Measurements from ENCODE around the gene SSC4D.

GRCh38 chr7:76357475-76358010 is 52.0 kb downstream of the SSC4D start:
- TF ChIP-seq, protein P1, sequence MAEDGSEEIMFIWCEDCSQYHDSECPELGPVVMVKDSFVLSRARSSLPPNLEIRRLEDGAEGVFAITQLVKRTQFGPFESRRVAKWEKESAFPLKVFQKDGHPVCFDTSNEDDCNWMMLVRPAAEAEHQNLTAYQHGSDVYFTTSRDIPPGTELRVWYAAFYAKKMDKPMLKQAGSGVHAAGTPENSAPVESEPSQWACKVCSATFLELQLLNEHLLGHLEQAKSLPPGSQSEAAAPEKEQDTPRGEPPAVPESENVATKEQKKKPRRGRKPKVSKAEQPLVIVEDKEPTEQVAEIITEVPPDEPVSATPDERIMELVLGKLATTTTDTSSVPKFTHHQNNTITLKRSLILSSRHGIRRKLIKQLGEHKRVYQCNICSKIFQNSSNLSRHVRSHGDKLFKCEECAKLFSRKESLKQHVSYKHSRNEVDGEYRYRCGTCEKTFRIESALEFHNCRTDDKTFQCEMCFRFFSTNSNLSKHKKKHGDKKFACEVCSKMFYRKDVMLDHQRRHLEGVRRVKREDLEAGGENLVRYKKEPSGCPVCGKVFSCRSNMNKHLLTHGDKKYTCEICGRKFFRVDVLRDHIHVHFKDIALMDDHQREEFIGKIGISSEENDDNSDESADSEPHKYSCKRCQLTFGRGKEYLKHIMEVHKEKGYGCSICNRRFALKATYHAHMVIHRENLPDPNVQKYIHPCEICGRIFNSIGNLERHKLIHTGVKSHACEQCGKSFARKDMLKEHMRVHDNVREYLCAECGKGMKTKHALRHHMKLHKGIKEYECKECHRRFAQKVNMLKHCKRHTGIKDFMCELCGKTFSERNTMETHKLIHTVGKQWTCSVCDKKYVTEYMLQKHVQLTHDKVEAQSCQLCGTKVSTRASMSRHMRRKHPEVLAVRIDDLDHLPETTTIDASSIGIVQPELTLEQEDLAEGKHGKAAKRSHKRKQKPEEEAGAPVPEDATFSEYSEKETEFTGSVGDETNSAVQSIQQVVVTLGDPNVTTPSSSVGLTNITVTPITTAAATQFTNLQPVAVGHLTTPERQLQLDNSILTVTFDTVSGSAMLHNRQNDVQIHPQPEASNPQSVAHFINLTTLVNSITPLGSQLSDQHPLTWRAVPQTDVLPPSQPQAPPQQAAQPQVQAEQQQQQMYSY (CRISPR knock-in tag; IDR thresholded peaks at IDR 0.05): no peak
- no peak for TF ChIP-seq E2F4 (CRISPR knock-in tag; IDR thresholded peaks at IDR 0.05; ENCODE audit: borderline replicate concordance, low read depth)
- TF ChIP-seq CTCF (IDR thresholded peaks at IDR 0.05): no peak
- TF ChIP-seq ZNF423 (CRISPR knock-in tag; IDR thresholded peaks at IDR 0.05): no peak
- no peak for TF ChIP-seq MLX (CRISPR knock-in tag; IDR thresholded peaks at IDR 0.05)
- no peak for TF ChIP-seq JUN (CRISPR knock-in tag; IDR thresholded peaks at IDR 0.05)
- TF ChIP-seq SP1 (CRISPR knock-in tag; conservative IDR thresholded peaks at IDR 0.05): no peak
- no peak for TF ChIP-seq E2F1 (CRISPR knock-in tag; IDR thresholded peaks at IDR 0.05)
- no peak for TF ChIP-seq MAX (CRISPR knock-in tag; IDR thresholded peaks at IDR 0.05)
- TF ChIP-seq ZNF232 (CRISPR knock-in tag; IDR thresholded peaks at IDR 0.05): no peak
- TF ChIP-seq PREB (CRISPR knock-in tag; IDR thresholded peaks at IDR 0.05; ENCODE audit: borderline replicate concordance): no peak

Measured in WTC11 (cell line).